SK-N-SH (cell line): ENCODE results near the gene DNAJC16. TPM values are rescaled to one million over a fixed set of nuclear protein-coding genes. Genes with fewer than 3 reads are reported as not detected.

ENCODE experiments used
- CTCF ChIA-PET: fragments of 300-600, 350-600 bp; formaldehyde crosslinking; extraction: SDS; loops from one replicate; lab custom pipeline; 2021; lab: Yijun Ruan, JAX
- POLR2A ChIA-PET: fragments of 350-600 bp; sonication (Branson Sonifier 250); formaldehyde crosslinking; extraction: SDS; loops from one replicate; lab custom pipeline; 2020; ENCODE audit warnings: antibody characterized with exemption, inconsistent platforms; lab: Yijun Ruan, JAX
- DNase-seq: peaks from one replicate; pipeline ENCODE4 v3.0.0; 2012
- H2AFZ ChIP-seq: fragments of 200-600 bp; sonication (generic); 2 replicates; pipeline ENCODE4 v1.8.1; 2016; ENCODE audit warnings: antibody characterized with exemption, mild to moderate bottlenecking, low read depth
- H3F3A ChIP-seq: fragments of 200-600 bp; sonication (generic); replicated peaks from 2 replicates; pipeline ENCODE3; 2016; ENCODE audit warnings: antibody characterized with exemption, mild to moderate bottlenecking; ENCODE audit not compliant: insufficient read depth
- H3K27ac ChIP-seq, 2 experiments: fragments of 200-500 bp in 1 of 2; fragments of 200-600 bp in 1 of 2; sonication (Bioruptor generic) in 1 of 2; sonication (generic), shearing (Covaris generic) in 1 of 2; 2 replicates each; pipeline versions ENCODE4 v1.5.1 to v1.6.1; 2014 to 2016; ENCODE audit warnings: low read depth in 2 of 2, inconsistent platforms in 1 of 2, low read length in 1 of 2, mild to moderate bottlenecking in 1 of 2, mixed read lengths in 1 of 2
- H3K27me3 ChIP-seq: fragments of 200-600 bp; sonication (generic), shearing (Covaris generic); 2 replicates; pipeline ENCODE4 v1.6.1; 2016; ENCODE audit warnings: mixed run types; ENCODE audit not compliant: insufficient read depth
- H3K36me3 ChIP-seq, 2 experiments: fragments of 200-500 bp in 1 of 2; fragments of 200-600 bp in 1 of 2; sonication (Bioruptor generic) in 1 of 2; sonication (generic) in 1 of 2; replicated peaks in 1 of 2; 2 replicates each; pipeline versions ENCODE3 to v1.5.1; 2014 to 2016; ENCODE audit warnings: low read length in 1 of 2, mild to moderate bottlenecking in 1 of 2; ENCODE audit not compliant: insufficient read depth in 2 of 2, control insufficient read depth in 1 of 2
- H3K4me1 ChIP-seq, 2 experiments: fragments of 200-500 bp in 1 of 2; fragments of 200-600 bp in 1 of 2; sonication (Bioruptor generic) in 1 of 2; sonication (generic), shearing (Covaris generic) in 1 of 2; 2 replicates each; pipeline versions ENCODE4 v1.5.1 to v1.6.1; 2014 to 2016; ENCODE audit warnings: low read depth in 1 of 2, low read length in 1 of 2, mixed run types in 1 of 2; ENCODE audit not compliant: insufficient read depth in 2 of 2, control insufficient read depth in 1 of 2
- H3K4me2 ChIP-seq: fragments of 200-600 bp; sonication (generic), shearing (Covaris generic); 2 replicates; pipeline ENCODE4 v1.6.1; 2017; ENCODE audit warnings: mixed run types
- H3K4me3 ChIP-seq, 2 experiments: fragments of 200-500 bp in 1 of 2; fragments of 200-600 bp in 1 of 2; sonication (Bioruptor generic) in 1 of 2; sonication (generic), shearing (Covaris generic) in 1 of 2; 2 replicates each; pipeline versions ENCODE4 v1.5.1 to v1.8.1; 2014 to 2016; ENCODE audit warnings: low read depth in 2 of 2, inconsistent platforms in 1 of 2, low read length in 1 of 2, mild to moderate bottlenecking in 1 of 2, mixed read lengths in 1 of 2, moderate library complexity in 1 of 2
- H3K79me2 ChIP-seq: fragments of 200-600 bp; sonication (generic); 2 replicates; pipeline ENCODE4 v1.8.1; 2017; ENCODE audit warnings: mild to moderate bottlenecking; ENCODE audit not compliant: insufficient read depth
- H3K9ac ChIP-seq: fragments of 200-600 bp; sonication (generic); 2 replicates; pipeline ENCODE4 v1.6.1; 2017; ENCODE audit warnings: mixed run types
- H3K9me2 ChIP-seq: fragments of 200-600 bp; sonication (generic); 2 replicates; pipeline ENCODE4 v1.6.1; 2017; ENCODE audit warnings: mixed run types
- H3K9me3 ChIP-seq: fragments of 200-600 bp; sonication (generic); 2 replicates; pipeline ENCODE4 v1.6.1; 2017; ENCODE audit warnings: mixed run types, mild to moderate bottlenecking, moderate library complexity
- H4K20me1 ChIP-seq: fragments of 200-600 bp; sonication (generic); 2 replicates; pipeline ENCODE4 v1.6.1; 2017; ENCODE audit warnings: mild to moderate bottlenecking, mixed run types; ENCODE audit not compliant: insufficient read depth
- ELF1 ChIP-seq: IDR thresholded peaks from 2 replicates; pipeline ENCODE4 v1.4.0; 2012
- MEF2A ChIP-seq: IDR thresholded peaks from 2 replicates; pipeline ENCODE4 v1.4.0; 2012; ENCODE audit warnings: low read depth, borderline replicate concordance
- RAD21 ChIP-seq: IDR thresholded peaks from 2 replicates; pipeline ENCODE4 v1.6.1; 2012; ENCODE audit warnings: mild to moderate bottlenecking, low read length
- RCOR1 ChIP-seq: fragments of 150-350 bp; IDR thresholded peaks from 2 replicates; pipeline ENCODE4 v1.6.1; 2017; ENCODE audit warnings: antibody characterized with exemption, low read length
- REST ChIP-seq: IDR thresholded peaks from 2 replicates; pipeline ENCODE4 v1.6.1; 2012; ENCODE audit warnings: mild to moderate bottlenecking, low read depth, low read length, moderate library complexity
- SMC3 ChIP-seq: IDR thresholded peaks from 2 replicates; pipeline ENCODE4 v1.6.1; 2012; ENCODE audit warnings: low read depth, low read length, improper control_type of control experiment
- ZBTB33 ChIP-seq: IDR thresholded peaks from 2 replicates; pipeline ENCODE4 v1.4.0; 2012; ENCODE audit warnings: low read depth, borderline replicate concordance
- WGBS: methylation state at CpG from one replicate; pipeline ENCODE4 v1.1.6; 2017; ENCODE audit warnings: low lambda C conversion rate; 5-methylcytosine and 5-hydroxymethylcytosine counted together
- polyA plus RNA-seq, 3 experiments: library from polyadenylated mRNA; depleted of rRNA; stranded (reverse); fragments of >200 nt; gene quantifications; 2 replicates each; pipeline ENCODE4 v1.2.3, GENCODE V29; 2012
- TF ChIP-seq, protein P1 (sequence below): fragments of 150-350 bp; IDR thresholded peaks from 2 replicates; pipeline ENCODE4 v1.6.1; 2016; ENCODE audit warnings: mild to moderate bottlenecking, low read depth, low read length
- TF ChIP-seq, protein P2 (sequence below): fragments of 150-350 bp; IDR thresholded peaks from 2 replicates; pipeline ENCODE4 v1.6.1; 2017; ENCODE audit warnings: antibody characterized with exemption, low read length, low read depth, borderline replicate concordance

The DNAJC16 gene
- polyA plus RNA-seq, 1 of the 3 experiments (the other 2 are of a cell fraction), result 8.4 TPM

- no peak for TF ChIP-seq REST
Observed at GRCh38 chr1:15578921-15579682, 52.5 kb downstream of the DNAJC16 start (continued).

DNA sequence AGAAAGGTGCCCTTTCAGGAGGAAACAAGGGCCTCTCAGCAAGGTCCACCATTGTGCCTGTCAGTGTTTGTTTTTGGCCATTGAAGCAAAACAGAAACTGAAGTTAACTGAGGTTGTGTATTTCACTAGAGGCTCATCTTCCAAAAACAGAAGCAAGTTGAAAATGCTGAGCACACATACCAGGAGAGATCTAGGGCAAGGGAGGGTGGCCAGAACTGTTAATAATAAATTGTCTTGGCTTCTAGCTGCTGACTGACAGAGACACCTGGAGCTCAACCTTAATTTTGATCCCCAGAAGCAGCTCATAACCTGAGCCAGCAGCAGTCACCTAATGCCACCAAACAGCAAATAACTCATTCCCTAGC lies 53.0 kb downstream of the DNAJC16 start:
- ChIA-PET CTCF (interaction anchor here (0.7 kb wide), 1 partner anchor 181 kb away, joined by 4 read pairs; no protein-coding TSS in a partner anchor), POLR2A (interaction anchor here (0.7 kb wide), 1 partner anchor 245 kb away, joined by 4 read pairs; no protein-coding TSS in a partner anchor)
- Histone ChIP-seq H3K36me3 (peaks cover 0 to 3% of the 10 kb centered on the region in 2 experiments), H3K4me3 (no peak overlapping the region), H3K9me3 (no peaks in the 10 kb centered on the region), H3K79me2 (no peaks in the 10 kb centered on the region), H3K9me2 (no peaks in the 10 kb centered on the region), H3K4me2 (no peak overlapping the region), H3K27ac (no peak overlapping the region), H3K27me3 (no peaks in the 10 kb centered on the region), H4K20me1 (no peaks in the 10 kb centered on the region), H2AFZ (no peak overlapping the region), H3F3A (peaks cover 2% of the 10 kb centered on the region), H3K9ac (no peak overlapping the region), H3K4me1 (no peaks in the 10 kb centered on the region)
- DNase-seq, result no peak
- TF ChIP-seq RCOR1 (no peak), ELF1 (no peak), ZBTB33 (no peak)

DNA sequence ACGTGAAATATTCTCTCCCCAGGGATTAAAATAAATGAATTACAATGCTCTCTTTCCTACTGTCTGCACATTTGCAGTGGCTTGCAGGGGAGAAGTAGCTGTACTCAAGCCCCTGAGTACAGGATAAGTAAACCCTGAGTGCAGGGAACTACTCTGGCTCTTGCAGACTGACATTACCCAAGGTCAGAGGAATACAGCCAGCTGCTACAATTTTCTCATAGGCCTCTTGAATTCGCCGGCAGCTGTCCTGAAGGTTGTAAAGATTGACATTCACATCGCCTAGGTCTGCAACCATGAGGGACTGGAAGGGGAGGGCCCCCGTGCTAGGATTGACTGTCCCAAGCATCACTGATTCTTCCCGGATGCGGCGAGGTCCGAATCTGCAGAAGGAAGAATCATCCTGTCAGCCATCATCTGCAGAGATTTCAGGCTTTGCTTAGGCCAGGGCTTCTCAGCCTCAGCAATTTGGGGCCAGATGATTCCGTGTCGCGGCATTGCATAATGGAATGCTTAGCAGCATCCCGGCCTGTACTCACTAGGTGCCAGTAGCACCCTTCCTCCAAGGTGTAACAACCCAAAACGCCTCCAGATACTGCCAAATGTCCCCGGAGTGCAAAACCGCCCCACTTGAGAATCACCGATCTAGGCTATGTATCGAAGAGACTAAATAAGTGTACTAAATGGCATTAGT lies 56.5 kb downstream of the DNAJC16 start:
- Histone ChIP-seq H3K4me3 (no peak overlapping the region), H3F3A (peaks cover 2% of the 10 kb centered on the region), H3K4me2 (no peak overlapping the region), H3K4me1 (no peaks in the 10 kb centered on the region), H3K79me2 (no peaks in the 10 kb centered on the region), H3K36me3 (no peaks in the 10 kb centered on the region), H2AFZ (no peak overlapping the region), H3K9me2 (no peaks in the 10 kb centered on the region), H3K9ac (no peak overlapping the region), H3K9me3 (no peaks in the 10 kb centered on the region), H3K27me3 (no peaks in the 10 kb centered on the region), H4K20me1 (no peaks in the 10 kb centered on the region), H3K27ac (no peak overlapping the region)
- DNase-seq, result no peak
- ChIA-PET POLR2A (no interaction called here), CTCF (interaction anchor here (0.6 to 1.9 kb wide), 4 partner anchors 15 to 729 kb away, joined by 3 to 4 read pairs (median 4); partner anchors contain the start of gene FAM131C)
- 96% methylated on average over 16 of the region's 18 CpGs for WGBS
- TF ChIP-seq, protein P1, sequence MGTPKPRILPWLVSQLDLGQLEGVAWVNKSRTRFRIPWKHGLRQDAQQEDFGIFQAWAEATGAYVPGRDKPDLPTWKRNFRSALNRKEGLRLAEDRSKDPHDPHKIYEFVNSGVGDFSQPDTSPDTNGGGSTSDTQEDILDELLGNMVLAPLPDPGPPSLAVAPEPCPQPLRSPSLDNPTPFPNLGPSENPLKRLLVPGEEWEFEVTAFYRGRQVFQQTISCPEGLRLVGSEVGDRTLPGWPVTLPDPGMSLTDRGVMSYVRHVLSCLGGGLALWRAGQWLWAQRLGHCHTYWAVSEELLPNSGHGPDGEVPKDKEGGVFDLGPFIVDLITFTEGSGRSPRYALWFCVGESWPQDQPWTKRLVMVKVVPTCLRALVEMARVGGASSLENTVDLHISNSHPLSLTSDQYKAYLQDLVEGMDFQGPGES, result no peak
- no peak for TF ChIP-seq SMC3
- TF ChIP-seq, protein P2, sequence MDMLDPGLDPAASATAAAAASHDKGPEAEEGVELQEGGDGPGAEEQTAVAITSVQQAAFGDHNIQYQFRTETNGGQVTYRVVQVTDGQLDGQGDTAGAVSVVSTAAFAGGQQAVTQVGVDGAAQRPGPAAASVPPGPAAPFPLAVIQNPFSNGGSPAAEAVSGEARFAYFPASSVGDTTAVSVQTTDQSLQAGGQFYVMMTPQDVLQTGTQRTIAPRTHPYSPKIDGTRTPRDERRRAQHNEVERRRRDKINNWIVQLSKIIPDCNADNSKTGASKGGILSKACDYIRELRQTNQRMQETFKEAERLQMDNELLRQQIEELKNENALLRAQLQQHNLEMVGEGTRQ, result no peak
- TF ChIP-seq MEF2A, result no peak
- no peak for TF ChIP-seq REST
- no peak for TF ChIP-seq RAD21
